HEK293 (cell line): ENCODE results near the gene CAMSAP3.

Source experiments
- KLF1 ChIP-seq: fragments of 450-650 bp; formaldehyde crosslinking; IDR thresholded peaks from 2 replicates; pipeline ENCODE4 v1.5.1; 2016; ENCODE audit warnings: missing biosample characterization, missing genetic modification characterization
- MZF1 ChIP-seq: fragments of 450-650 bp; formaldehyde crosslinking; IDR thresholded peaks from 2 replicates; pipeline ENCODE4 v1.5.1; 2017; ENCODE audit warnings: missing biosample characterization, missing genetic modification characterization, borderline replicate concordance
- SETDB1 ChIP-seq: IDR thresholded peaks from one replicate; pipeline ENCODE4 v1.6.1; 2017; ENCODE audit warnings: mild to moderate bottlenecking, low read length, moderate library complexity, mixed read lengths; ENCODE audit not compliant: insufficient read length
- YY1 ChIP-seq: fragments of 450-650 bp; formaldehyde crosslinking; IDR thresholded peaks from 2 replicates; pipeline ENCODE4 v1.5.1; 2018; ENCODE audit warnings: missing biosample characterization, missing genetic modification characterization
- ZBTB7A ChIP-seq: fragments of 450-650 bp; formaldehyde crosslinking; IDR thresholded peaks from 2 replicates; pipeline ENCODE4 v1.5.1; 2016; ENCODE audit warnings: low read depth, missing biosample characterization, missing genetic modification characterization
- ZFHX2 ChIP-seq: fragments of 450-650 bp; formaldehyde crosslinking; conservative IDR thresholded peaks from 2 replicates; pipeline ENCODE4 v1.5.1; 2016; ENCODE audit warnings: missing biosample characterization, missing genetic modification characterization
- ZNF175 ChIP-seq: fragments of 450-650 bp; formaldehyde crosslinking; IDR thresholded peaks from 2 replicates; pipeline ENCODE4 v1.5.1; 2016; ENCODE audit warnings: missing biosample characterization, missing genetic modification characterization
- ZNF239 ChIP-seq: fragments of 450-650 bp; formaldehyde crosslinking; IDR thresholded peaks from 2 replicates; pipeline ENCODE4 v1.5.1; 2016; ENCODE audit warnings: missing biosample characterization, missing genetic modification characterization
- ZNF335 ChIP-seq: fragments of 450-650 bp; formaldehyde crosslinking; conservative IDR thresholded peaks from 2 replicates; pipeline ENCODE4 v1.5.1; 2016; ENCODE audit warnings: missing biosample characterization, missing genetic modification characterization
- ZNF341 ChIP-seq: fragments of 450-650 bp; formaldehyde crosslinking; IDR thresholded peaks from 2 replicates; pipeline ENCODE4; 2016; ENCODE audit warnings: low read depth, missing biosample characterization, missing genetic modification characterization
- ZNF777 ChIP-seq: fragments of 450-650 bp; formaldehyde crosslinking; IDR thresholded peaks from 2 replicates; pipeline ENCODE4 v1.5.1; 2017; ENCODE audit warnings: missing biosample characterization, missing genetic modification characterization, borderline replicate concordance
- ZXDB ChIP-seq: fragments of 450-650 bp; formaldehyde crosslinking; IDR thresholded peaks from 2 replicates; pipeline ENCODE4 v1.5.1; 2016; ENCODE audit warnings: missing biosample characterization, missing genetic modification characterization
- TF ChIP-seq, protein P1 (sequence below): fragments of 450-650 bp; formaldehyde crosslinking; IDR thresholded peaks from 2 replicates; pipeline ENCODE4 v1.5.1; 2016; ENCODE audit warnings: missing biosample characterization, missing genetic modification characterization

DNA sequence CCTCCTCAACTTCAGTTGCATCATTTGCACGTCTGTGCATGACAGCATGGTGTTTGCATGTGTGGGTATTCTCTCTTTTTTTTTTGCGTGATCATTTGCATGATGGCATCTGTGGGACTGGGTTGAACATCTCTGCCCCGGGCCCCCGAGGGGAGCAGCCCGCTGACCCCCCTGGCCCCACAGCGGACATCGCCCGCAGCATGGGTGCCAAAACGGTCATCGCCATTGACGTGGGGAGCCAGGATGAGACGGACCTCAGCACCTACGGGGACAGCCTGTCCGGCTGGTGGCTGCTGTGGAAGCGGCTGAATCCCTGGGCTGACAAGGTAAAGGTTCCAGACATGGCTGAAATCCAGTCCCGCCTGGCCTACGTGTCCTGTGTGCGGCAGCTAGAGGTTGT lies 37.0 kb upstream of the CAMSAP3 start:
- TF ChIP-seq ZNF777 (tag by site-specific recombination) (no peak), ZNF175 (no peak), MZF1 (tag by site-specific recombination) (no peak), ZNF341 (tag by site-specific recombination) (no peak), ZXDB (tag by site-specific recombination) (no peak), ZNF239 (no peak), ZNF335 (tag by site-specific recombination) (no peak), YY1 (tag by site-specific recombination) (no peak), ZFHX2 (tag by site-specific recombination) (no peak), ZBTB7A (no peak), SETDB1 (no peak), KLF1 (tag by site-specific recombination) (no peak)
- TF ChIP-seq, protein P1, sequence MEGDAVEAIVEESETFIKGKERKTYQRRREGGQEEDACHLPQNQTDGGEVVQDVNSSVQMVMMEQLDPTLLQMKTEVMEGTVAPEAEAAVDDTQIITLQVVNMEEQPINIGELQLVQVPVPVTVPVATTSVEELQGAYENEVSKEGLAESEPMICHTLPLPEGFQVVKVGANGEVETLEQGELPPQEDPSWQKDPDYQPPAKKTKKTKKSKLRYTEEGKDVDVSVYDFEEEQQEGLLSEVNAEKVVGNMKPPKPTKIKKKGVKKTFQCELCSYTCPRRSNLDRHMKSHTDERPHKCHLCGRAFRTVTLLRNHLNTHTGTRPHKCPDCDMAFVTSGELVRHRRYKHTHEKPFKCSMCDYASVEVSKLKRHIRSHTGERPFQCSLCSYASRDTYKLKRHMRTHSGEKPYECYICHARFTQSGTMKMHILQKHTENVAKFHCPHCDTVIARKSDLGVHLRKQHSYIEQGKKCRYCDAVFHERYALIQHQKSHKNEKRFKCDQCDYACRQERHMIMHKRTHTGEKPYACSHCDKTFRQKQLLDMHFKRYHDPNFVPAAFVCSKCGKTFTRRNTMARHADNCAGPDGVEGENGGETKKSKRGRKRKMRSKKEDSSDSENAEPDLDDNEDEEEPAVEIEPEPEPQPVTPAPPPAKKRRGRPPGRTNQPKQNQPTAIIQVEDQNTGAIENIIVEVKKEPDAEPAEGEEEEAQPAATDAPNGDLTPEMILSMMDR: no peak
